Hepatocyte (in vitro differentiated cells): ENCODE results near the gene TIMM44. TPM values are rescaled to one million over a fixed set of nuclear protein-coding genes. Genes with fewer than 3 reads are reported as not detected.

Experiments
- DNase-seq: peaks from one replicate; pipeline ENCODE4 v3.0.0-alpha.2; 2016; ENCODE audit warnings: low spot score
- H2AFZ ChIP-seq: fragments of 200-600 bp; sonication (generic); 2 replicates; pipeline ENCODE4 v1.6.0; 2016; ENCODE audit warnings: antibody characterized with exemption, mild to moderate bottlenecking
- H3K27ac ChIP-seq: fragments of 200-600 bp; sonication (generic); 2 replicates; pipeline ENCODE4 v1.5.1; 2016; ENCODE audit warnings: mild to moderate bottlenecking
- H3K27me3 ChIP-seq: fragments of 200-600 bp; sonication (generic); 2 replicates; pipeline ENCODE4 v1.6.1; 2016
- H3K36me3 ChIP-seq: fragments of 200-600 bp; sonication (generic); replicated peaks from 2 replicates; pipeline ENCODE4 v1.5.1; 2016; ENCODE audit warnings: low read depth; ENCODE audit not compliant: insufficient read depth
- H3K4me1 ChIP-seq: fragments of 200-600 bp; sonication (generic); 2 replicates; pipeline ENCODE4 v1.5.1; 2016; ENCODE audit warnings: mild to moderate bottlenecking, moderate library complexity; ENCODE audit not compliant: insufficient read depth
- H3K4me2 ChIP-seq: fragments of 200-600 bp; sonication (generic); 2 replicates; pipeline ENCODE4 v1.6.0; 2016
- H3K4me3 ChIP-seq: fragments of 200-600 bp; sonication (generic); 2 replicates; pipeline ENCODE4 v1.5.1; 2016; ENCODE audit warnings: mild to moderate bottlenecking
- H3K79me2 ChIP-seq: fragments of 200-600 bp; sonication (generic); 2 replicates; pipeline ENCODE4 v1.6.0; 2017; ENCODE audit warnings: mild to moderate bottlenecking
- H3K9me2 ChIP-seq: fragments of 200-600 bp; sonication (generic); replicated peaks from 2 replicates; pipeline ENCODE4 v1.6.0; 2017; ENCODE audit warnings: mild to moderate bottlenecking; ENCODE audit not compliant: insufficient read depth
- H3K9me3 ChIP-seq: fragments of 200-600 bp; sonication (generic); 2 replicates; pipeline ENCODE4 v1.5.1; 2016; ENCODE audit warnings: low read depth, mild to moderate bottlenecking
- H4K20me1 ChIP-seq: fragments of 200-600 bp; sonication (generic); 2 replicates; pipeline ENCODE4 v1.6.0; 2016; ENCODE audit warnings: mild to moderate bottlenecking; ENCODE audit not compliant: insufficient read depth, poor library complexity, severe bottlenecking
- CTCF ChIP-seq: fragments of 200-600 bp; sonication (generic); IDR thresholded peaks from 2 replicates; pipeline ENCODE4 v1.5.1; 2016; ENCODE audit warnings: antibody characterized with exemption, mild to moderate bottlenecking; ENCODE audit not compliant: poor library complexity
- EZH2 ChIP-seq: fragments of 200-600 bp; sonication (generic); IDR thresholded peaks from 2 replicates; pipeline ENCODE4 v1.6.1; 2016; ENCODE audit warnings: antibody characterized with exemption, mild to moderate bottlenecking, borderline replicate concordance
- EZH2phosphoT487 ChIP-seq: fragments of 200-600 bp; sonication (generic); IDR thresholded peaks from one replicate; pipeline ENCODE4 v1.6.1; 2018; ENCODE audit warnings: antibody characterized with exemption, mild to moderate bottlenecking, low read depth, moderate library complexity; ENCODE audit not compliant: unreplicated experiment, severe bottlenecking
- WGBS: methylation state at CpG from one replicate; pipeline ENCODE4 v1.1.6; 2016; ENCODE audit warnings: low lambda C conversion rate; ENCODE audit errors: missing lambda C conversion rate; 5-methylcytosine and 5-hydroxymethylcytosine counted together
- polyA plus RNA-seq: library from polyadenylated mRNA; unstranded; fragments of >200 nt; fragmentation: Nextera tagmentation; extraction: Ambion mirVana; gene quantifications from 2 replicates; pipeline ENCODE4 v1.2.1, GENCODE V29; 2016
- total RNA-seq: library from RNA; depleted of rRNA; stranded (reverse); fragments of >200 nt; gene quantifications from 2 replicates; pipeline ENCODE4 v1.2.3, GENCODE V29; 2014

TIMM44 gene
- total and polyA plus RNA-seq, 2 experiments from 2014 or later, result 40.7 to 52.0 TPM

GRCh38 chr19:7915250-7916102, 28.0 kb downstream of the TIMM44 start:
- WGBS, result 59% methylated on average over 19 of the region's 24 CpGs
- no peak for DNase-seq
- Histone ChIP-seq H3K9me3 (no peaks in the 10 kb centered on the region), H3K4me1 (peaks cover 27% of the 10 kb centered on the region), H3K79me2 (no peaks in the 10 kb centered on the region), H4K20me1 (no peaks in the 10 kb centered on the region), H3K9me2 (no peaks in the 10 kb centered on the region), H3K4me2 (peak overlapping the region; percentile 95), H2AFZ (no peak overlapping the region), H3K27me3 (peaks cover 35% of the 10 kb centered on the region), H3K36me3 (no peaks in the 10 kb centered on the region), H3K4me3 (no peak overlapping the region), H3K27ac (no peak overlapping the region)
- TF ChIP-seq CTCF (no peak), EZH2phosphoT487 (no peak), EZH2 (no peak)

DNA sequence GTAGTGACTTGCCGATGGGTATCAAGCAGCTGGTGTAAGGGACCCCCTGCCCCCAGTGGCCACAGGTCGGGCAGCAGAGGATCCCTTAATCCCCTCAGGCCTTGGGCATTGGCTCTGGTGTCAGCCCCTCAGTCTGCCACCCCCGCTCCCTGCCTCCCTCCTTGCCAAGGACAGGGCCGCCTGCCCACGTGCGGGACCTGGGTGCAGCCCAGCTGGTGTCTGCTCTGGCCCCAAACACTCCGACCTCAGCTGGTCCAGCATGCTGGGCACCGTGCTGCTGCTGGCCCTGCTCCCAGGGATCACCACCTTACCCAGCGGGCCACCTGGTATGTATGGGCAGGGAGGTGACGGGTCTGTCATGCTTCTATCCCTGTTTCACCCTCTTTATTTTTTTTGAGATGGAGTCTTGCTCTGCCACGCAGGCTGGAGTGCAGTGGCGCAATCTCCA, 28.8 kb downstream of the TIMM44 start, which contains the start of gene TGFBR3L:
Gene TGFBR3L (plus strand): TSS at position 233 of the 448 bp plus-strand sequence.
- Histone ChIP-seq H3K79me2 (no peaks in the 10 kb centered on the region), H3K4me3 (no peak within 1 kb of the TSS), H3K9me2 (no peaks in the 10 kb centered on the region), H3K27me3 (peaks cover 35% of the 10 kb centered on the region), H3K4me1 (peaks cover 24% of the 10 kb centered on the region), H2AFZ (no peak within 1 kb of the TSS), H3K27ac (no peak within 1 kb of the TSS), H3K36me3 (no peaks in the 10 kb centered on the region), H4K20me1 (no peaks in the 10 kb centered on the region), H3K9me3 (no peaks in the 10 kb centered on the region), H3K4me2 (peak within 1 kb of the TSS; percentile 95)
- WGBS, result 97% methylated on average over 10 of the region's 12 CpGs
- DNase-seq, result no peak
- TF ChIP-seq CTCF (no peak), EZH2phosphoT487 (no peak), EZH2 (no peak)

DNA sequence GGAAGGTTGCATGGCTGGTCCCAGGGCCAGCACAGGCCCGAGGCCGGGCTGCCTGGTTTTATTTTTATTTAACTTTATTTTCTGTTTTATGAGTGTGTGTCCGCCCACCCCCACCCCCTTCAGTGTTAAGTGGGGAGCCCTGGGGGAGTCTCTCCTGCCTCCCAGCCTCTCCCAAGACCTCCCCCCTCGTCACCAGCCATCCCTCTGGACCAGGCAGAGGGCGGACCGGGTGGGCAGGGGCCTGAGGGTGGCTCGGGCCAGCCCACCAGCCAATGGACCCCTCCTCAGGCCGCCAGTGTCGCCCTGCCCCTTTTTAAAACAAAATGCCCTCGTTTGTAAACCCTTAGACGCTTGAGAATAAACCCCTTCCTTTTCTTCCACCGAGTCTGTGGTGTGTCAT, 29.4 kb downstream of the TIMM44 start:
- Histone ChIP-seq H2AFZ (no peak overlapping the region), H3K4me1 (peaks cover 23% of the 10 kb centered on the region), H3K27ac (no peak overlapping the region), H3K79me2 (no peaks in the 10 kb centered on the region), H3K4me2 (no peak overlapping the region), H3K27me3 (peaks cover 35% of the 10 kb centered on the region), H3K9me3 (no peaks in the 10 kb centered on the region), H3K9me2 (no peaks in the 10 kb centered on the region), H3K36me3 (no peaks in the 10 kb centered on the region), H4K20me1 (peaks cover 5% of the 10 kb centered on the region), H3K4me3 (no peak overlapping the region)
- DNase-seq, result no peak
- TF ChIP-seq EZH2 (no peak), CTCF (no peak), EZH2phosphoT487 (no peak)
- 84% methylated on average over 12 of the region's 12 CpGs for WGBS
